ENCODE measurements around the gene EVI5.

EVI5 gene

DNA sequence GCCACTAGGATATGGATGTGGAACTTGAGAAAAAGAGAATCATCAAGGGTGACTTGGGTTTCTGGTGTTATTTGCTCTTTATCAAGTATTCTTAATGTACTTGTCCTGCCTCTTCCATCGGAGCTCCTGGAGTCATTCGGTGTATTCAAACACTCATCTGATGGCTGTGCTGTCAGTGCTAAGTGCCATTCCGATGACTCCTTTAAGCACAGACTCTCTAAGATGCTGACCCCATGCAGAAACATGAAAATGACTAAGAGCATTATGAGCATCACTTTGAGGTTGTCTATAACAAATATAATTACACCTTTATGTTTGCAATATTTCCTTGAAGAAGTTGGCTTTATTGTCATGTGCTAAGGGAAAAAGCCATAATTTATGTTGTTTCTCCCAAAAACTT, 35.6 kb upstream of the EVI5 start:
- H3K27me3 ChIP-seq = no peaks in the 10 kb centered on the region
- H3K9ac ChIP-seq = no peak overlapping the region
- no peak for TF ChIP-seq Cebpa-rat (IDR thresholded peaks at IDR 0.05)
- peaks cover 0 to 13% (median 0%) of the 10 kb centered on the region in 10 experiments; a peak in 3 of 20 replicates for H3K4me1 ChIP-seq
- no peak overlapping the region for H3K4me3 ChIP-seq
- no peaks in the 10 kb centered on the region for H3K9me3 ChIP-seq (replicated peaks in 1 of 11)
- no peak overlapping the region for H3K4me2 ChIP-seq
- H3K36me3 ChIP-seq = no peaks in the 10 kb centered on the region
- H3K27ac ChIP-seq = no peak overlapping the region
- H4K20me1 ChIP-seq = no peaks in the 10 kb centered on the region

DNA sequence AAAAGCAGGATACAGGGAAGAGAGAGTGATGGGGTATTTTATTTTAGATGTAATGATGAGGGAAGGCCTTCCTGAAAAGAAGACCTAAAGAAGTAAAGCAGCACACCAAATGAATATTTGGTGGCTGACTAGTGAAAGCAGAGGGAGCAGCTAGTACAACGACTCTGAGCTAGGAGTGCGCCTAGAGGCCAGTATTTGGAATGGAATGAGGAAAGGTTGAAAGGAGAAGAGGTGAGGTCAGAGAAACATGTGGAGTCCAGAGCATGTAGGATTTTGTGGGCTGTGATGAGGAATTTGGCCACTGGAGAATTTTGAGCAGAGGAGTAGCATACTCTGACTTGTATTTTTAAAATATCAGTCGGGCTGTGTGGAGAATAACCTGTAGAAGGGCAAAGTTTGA, 35.1 kb upstream of the EVI5 start:
- no peak for TF ChIP-seq Cebpa-rat (IDR thresholded peaks at IDR 0.05)
- no peak overlapping the region for H3K4me2 ChIP-seq
- no peak overlapping the region for H3K4me3 ChIP-seq
- no peak overlapping the region for H3K27ac ChIP-seq
- H3K9ac ChIP-seq = no peak overlapping the region
- no peaks in the 10 kb centered on the region for H3K27me3 ChIP-seq
- H3K4me1 ChIP-seq = peaks cover 0 to 13% (median 0%) of the 10 kb centered on the region in 10 experiments; a peak in 3 of 20 replicates
- no peaks in the 10 kb centered on the region for H3K36me3 ChIP-seq
- no peaks in the 10 kb centered on the region for H3K9me3 ChIP-seq (replicated peaks in 1 of 11)
- H4K20me1 ChIP-seq = no peaks in the 10 kb centered on the region

DNA sequence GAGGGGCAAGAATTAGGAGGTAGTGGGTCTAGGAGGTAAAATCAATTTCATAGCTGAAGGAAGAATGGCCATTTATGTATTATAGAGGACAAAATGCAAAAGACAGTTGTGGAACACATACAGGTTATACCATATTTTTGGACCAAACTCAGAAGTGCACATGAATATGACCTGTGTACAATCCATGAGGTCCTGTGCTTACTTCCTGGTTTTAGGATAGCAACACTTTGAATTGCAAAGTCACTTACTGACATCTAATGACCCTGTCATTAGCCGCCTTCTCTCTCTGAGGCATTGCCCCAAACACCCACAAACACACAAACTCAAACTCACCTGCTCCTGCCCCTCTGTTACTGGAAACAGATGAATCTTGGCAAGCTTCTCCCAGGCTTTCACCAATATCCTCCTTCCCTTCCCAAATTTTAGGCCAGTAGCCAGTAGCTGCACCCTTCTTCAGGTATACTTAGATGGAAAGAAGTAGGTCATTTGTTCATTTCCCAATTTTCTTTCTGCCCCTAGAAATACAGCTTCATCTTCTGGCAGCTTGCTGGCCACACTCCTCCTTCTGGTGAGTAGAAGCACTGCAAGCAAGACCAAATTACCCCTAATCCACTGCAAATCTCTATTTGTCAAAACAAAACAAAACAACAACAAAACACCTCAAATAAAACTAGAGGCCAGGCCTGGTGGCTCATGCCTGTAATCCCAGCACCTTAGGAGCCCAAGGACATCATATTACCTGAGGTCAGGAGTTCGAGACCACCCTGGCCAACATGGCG, 33.3 kb upstream of the EVI5 start:
- no peak overlapping the region for H3K4me3 ChIP-seq
- no peak for TF ChIP-seq Cebpa-rat (IDR thresholded peaks at IDR 0.05)

DNA sequence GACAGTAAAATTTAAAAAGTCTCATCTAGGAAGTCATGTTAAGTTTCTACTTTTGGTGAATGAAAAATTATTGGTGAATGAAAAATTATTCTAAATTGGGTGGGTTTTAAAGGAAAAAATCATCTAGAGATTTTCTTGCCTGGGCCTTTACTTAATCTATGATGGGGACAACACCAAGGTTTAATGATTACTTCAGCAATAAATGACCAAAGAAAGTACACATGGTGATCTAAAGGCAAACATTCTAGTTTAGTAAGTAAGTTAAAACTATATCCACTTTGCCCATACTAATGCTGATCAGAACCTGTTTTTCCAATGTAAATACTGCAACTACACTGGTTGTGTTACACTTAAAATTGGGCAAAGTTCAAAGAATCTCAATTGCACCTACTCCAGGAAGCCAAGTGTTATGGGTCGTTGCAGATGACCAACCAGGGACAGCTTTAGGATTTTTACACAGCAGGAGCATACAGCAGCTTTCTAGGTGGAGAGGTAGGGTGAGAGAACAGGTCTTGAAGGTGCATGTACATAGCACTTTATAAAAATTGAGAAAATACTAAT, 32.3 kb upstream of the EVI5 start:
- no peaks in the 10 kb centered on the region; a peak in 1 of 22 replicates for H3K9me3 ChIP-seq (replicated peaks in 1 of 11)
- no peak overlapping the region for H3K9ac ChIP-seq
- H3K27me3 ChIP-seq = no peaks in the 10 kb centered on the region
- peaks cover 0 to 6% (median 0%) of the 10 kb centered on the region in 10 experiments; a peak in 2 of 20 replicates for H3K4me1 ChIP-seq
- H3K4me2 ChIP-seq = no peak overlapping the region
- no peak for TF ChIP-seq Cebpa-rat (IDR thresholded peaks at IDR 0.05)
- H4K20me1 ChIP-seq = no peaks in the 10 kb centered on the region
- H3K4me3 ChIP-seq = no peak overlapping the region
- no peaks in the 10 kb centered on the region for H3K36me3 ChIP-seq
- no peak overlapping the region for H3K27ac ChIP-seq

More for the DNA sequence above, 33.3 kb upstream of the EVI5 start:
- Histone ChIP-seq H4K20me1 (no peaks in the 10 kb centered on the region), H3K9me3 (replicated peaks in 1 of 11) (no peaks in the 10 kb centered on the region), H3K27me3 (no peaks in the 10 kb centered on the region), H3K27ac (no peak overlapping the region), H3K4me2 (no peak overlapping the region), H3K36me3 (no peaks in the 10 kb centered on the region), H3K9ac (no peak overlapping the region), H3K4me1 (peaks cover 0 to 13% (median 0%) of the 10 kb centered on the region in 10 experiments; a peak in 3 of 20 replicates)

DNA sequence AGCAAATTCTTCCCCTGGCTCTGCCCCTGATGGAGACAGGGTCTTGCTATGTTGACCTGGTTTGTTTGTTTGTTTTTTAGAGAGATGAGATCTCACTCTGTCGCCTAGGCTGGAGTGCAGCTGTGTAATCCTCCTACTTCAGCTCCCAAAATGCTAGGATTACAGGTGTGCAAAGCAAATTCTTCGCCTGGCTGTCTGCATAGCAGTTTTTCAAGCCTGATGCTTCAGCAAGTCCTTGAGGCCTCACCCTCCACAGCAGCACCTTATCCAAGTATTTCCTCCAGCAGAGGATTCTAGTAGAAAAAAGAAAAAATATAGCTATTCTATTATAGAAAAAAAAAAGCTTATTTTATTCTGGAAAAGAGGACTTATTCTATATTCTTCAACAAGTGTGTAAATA, 31.8 kb upstream of the EVI5 start:
- Histone ChIP-seq H3K27ac (no peak overlapping the region), H3K4me3 (no peak overlapping the region), H3K4me1 (peaks cover 0 to 6% (median 0%) of the 10 kb centered on the region in 10 experiments; a peak in 2 of 20 replicates), H3K9me3 (replicated peaks in 1 of 11) (no peaks in the 10 kb centered on the region; a peak in 1 of 22 replicates), H3K4me2 (no peak overlapping the region), H3K9ac (no peak overlapping the region), H3K27me3 (no peaks in the 10 kb centered on the region), H4K20me1 (no peaks in the 10 kb centered on the region), H3K36me3 (no peaks in the 10 kb centered on the region)
- no peak for TF ChIP-seq Cebpa-rat (IDR thresholded peaks at IDR 0.05)

DNA sequence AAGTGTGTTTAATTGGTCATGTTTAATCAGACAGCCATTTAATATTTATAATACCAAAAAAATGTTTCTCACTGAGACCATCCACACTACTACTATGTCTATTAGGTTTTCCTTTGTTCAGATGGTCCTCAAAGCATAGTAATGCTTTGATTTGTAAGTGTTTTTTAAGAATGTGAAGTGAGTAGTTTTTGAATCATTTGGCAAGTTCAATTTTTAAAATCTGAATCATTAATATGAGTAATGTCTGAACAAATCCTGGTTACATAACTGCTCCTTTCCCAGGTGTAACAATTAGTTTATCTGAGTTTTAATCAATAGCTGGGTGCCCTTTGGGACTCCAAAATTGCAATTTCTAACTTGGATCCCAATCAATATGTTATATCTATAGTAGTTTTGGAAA, 23.5 kb upstream of the EVI5 start:
- Histone ChIP-seq H3K27me3 (no peaks in the 10 kb centered on the region), H3K4me2 (no peak overlapping the region), H3K9ac (no peak overlapping the region), H3K36me3 (no peaks in the 10 kb centered on the region), H3K4me3 (no peak overlapping the region), H3K27ac (no peak overlapping the region), H3K9me3 (replicated peaks in 1 of 11) (peaks cover 19 to 27% (median 21%) of the 10 kb centered on the region in 11 experiments), H3K4me1 (no peaks in the 10 kb centered on the region), H4K20me1 (no peaks in the 10 kb centered on the region)
- TF ChIP-seq Cebpa-rat (IDR thresholded peaks at IDR 0.05) = no peak

DNA sequence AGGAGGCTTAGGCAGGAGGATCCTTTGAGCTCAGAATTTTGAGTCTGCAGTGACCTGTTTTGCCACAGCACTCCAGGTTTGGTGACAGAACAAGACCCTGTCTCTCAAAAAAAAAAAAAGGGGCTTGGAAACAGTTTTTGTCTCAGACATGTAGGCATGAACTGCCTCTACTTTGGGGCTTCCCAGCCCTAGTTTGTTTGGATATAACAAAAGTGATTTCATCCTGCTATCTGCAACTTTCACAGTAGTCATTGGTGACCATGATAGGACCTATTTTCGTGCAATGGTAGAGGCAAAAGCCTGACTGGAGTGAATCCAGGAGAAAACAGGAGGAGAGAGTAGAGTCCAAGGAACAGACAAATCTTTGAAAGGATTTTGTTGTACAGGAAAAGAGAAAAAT, 20.3 kb upstream of the EVI5 start:
- H3K9ac ChIP-seq = no peak overlapping the region

DNA sequence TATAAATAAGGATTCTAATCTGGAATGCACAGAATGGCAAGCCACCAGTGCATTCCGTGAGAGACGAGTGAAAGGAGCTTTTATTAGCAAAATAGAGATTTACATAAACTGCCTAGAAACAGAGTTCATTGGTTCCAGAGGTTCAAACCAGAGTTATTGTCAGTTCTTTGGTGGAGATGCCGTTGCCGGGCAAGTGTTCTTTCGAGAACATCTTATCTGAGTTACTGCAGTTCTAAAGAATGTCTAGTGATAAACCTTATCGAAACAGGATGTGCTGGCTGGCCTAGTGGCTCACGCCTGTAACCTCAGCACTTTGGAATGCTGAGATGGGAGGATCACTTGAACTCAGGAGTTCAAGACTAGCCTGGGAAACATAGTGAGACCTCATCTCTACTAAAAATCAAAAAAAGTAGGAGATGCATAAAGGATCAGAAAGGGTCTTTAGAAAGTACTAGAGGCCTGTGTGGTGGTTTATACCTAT, 19.9 kb upstream of the EVI5 start:
- no peaks in the 10 kb centered on the region for H3K4me1 ChIP-seq
- no peak overlapping the region for H3K4me3 ChIP-seq
- no peaks in the 10 kb centered on the region for H3K27me3 ChIP-seq
- no peak overlapping the region for H3K27ac ChIP-seq
- H3K9ac ChIP-seq = no peak overlapping the region
- TF ChIP-seq Cebpa-rat (IDR thresholded peaks at IDR 0.05) = no peak
- H3K4me2 ChIP-seq = no peak overlapping the region
- peaks cover 19 to 27% (median 21%) of the 10 kb centered on the region in 11 experiments for H3K9me3 ChIP-seq (replicated peaks in 1 of 11)
- no peaks in the 10 kb centered on the region for H3K36me3 ChIP-seq
- H4K20me1 ChIP-seq = no peaks in the 10 kb centered on the region

More for the DNA sequence above, 20.3 kb upstream of the EVI5 start:
- Histone ChIP-seq H4K20me1 (no peaks in the 10 kb centered on the region), H3K9me3 (replicated peaks in 1 of 11) (peaks cover 19 to 27% (median 21%) of the 10 kb centered on the region in 11 experiments), H3K36me3 (no peaks in the 10 kb centered on the region), H3K4me2 (no peak overlapping the region), H3K4me1 (no peaks in the 10 kb centered on the region), H3K4me3 (no peak overlapping the region), H3K27me3 (no peaks in the 10 kb centered on the region), H3K27ac (no peak overlapping the region)
- no peak for TF ChIP-seq Cebpa-rat (IDR thresholded peaks at IDR 0.05)

DNA sequence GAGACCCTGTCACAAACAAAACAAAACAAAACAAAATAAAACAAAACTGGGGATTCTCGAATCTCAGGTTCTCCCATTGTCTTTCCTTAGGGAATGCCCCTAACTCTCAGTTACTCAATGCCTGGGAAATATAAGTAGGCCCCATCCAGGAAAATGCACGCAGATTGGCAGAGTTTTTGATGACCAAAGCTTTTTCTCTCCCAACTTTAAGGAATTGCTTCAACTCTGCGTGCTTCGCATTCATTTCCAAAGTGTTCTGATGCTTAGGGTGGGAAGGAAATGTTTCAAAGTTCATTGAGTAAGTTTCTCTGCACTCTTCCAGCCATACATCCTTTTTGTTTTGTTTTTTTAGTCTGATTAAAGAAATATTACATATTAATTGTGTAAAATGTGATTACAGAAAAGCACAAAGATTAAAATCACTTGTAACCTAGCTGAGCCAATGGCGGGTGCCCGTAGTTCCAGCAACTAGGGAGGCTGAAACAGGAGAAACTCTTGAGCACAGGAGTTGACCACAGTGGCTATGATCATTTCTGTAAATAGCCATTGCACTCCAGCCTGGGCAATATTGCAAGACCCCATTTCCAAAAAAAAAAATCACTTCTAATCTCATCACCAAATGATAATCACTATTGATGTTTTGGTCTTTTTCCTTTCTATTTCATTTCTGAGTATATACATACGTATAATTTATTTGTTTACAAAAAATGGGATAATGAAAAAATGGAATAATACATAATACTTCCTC, 18.4 kb upstream of the EVI5 start:
- no peaks in the 10 kb centered on the region for H3K4me1 ChIP-seq
- TF ChIP-seq Cebpa-rat (IDR thresholded peaks at IDR 0.05) = no peak
- H4K20me1 ChIP-seq = no peaks in the 10 kb centered on the region
- no peaks in the 10 kb centered on the region for H3K36me3 ChIP-seq
- H3K27ac ChIP-seq = no peak overlapping the region
- no peaks in the 10 kb centered on the region for H3K27me3 ChIP-seq
- no peak overlapping the region for H3K4me3 ChIP-seq
- peaks cover 19 to 27% (median 21%) of the 10 kb centered on the region in 11 experiments for H3K9me3 ChIP-seq (replicated peaks in 1 of 11)
- no peak overlapping the region for H3K4me2 ChIP-seq
- H3K9ac ChIP-seq = no peak overlapping the region

Data from BLaER1 treated with 17β-estradiol and CSF1 and Interleukin-3, amounts not matched to agents 10 nM and 100 nM (cell line).